IgD-negative memory B cell (primary cell): ENCODE measurements around the gene BCL2L12. TPM values are rescaled to one million over a fixed set of nuclear protein-coding genes. Genes with fewer than 3 reads are reported as not detected.
A peak's percentile ranks its signal among the peaks of the same experiment; 100 is the strongest.

ENCODE experiments used
- H3K27ac Mint-ChIP-seq, 3 donors: one replicate each; pipeline ENCODE4 v1.8.0; 2020 to 2022; ENCODE audit warnings: mild to moderate bottlenecking in 3 of 3, mixed read lengths in 3 of 3, moderate library complexity in 1 of 3
- H3K27me3 Mint-ChIP-seq: one replicate; pipeline ENCODE4 v1.8.0; 2021; ENCODE audit warnings: mixed read lengths
- H3K36me3 Mint-ChIP-seq: one replicate; pipeline ENCODE4 v1.8.0; 2020; ENCODE audit warnings: mild to moderate bottlenecking, mixed read lengths
- H3K4me1 Mint-ChIP-seq, 3 donors: one replicate each; pipeline ENCODE4 v1.8.0; 2020 to 2022; ENCODE audit warnings: mixed read lengths in 3 of 3, mild to moderate bottlenecking in 1 of 3
- H3K4me3 Mint-ChIP-seq, 4 donors: one replicate each; pipeline ENCODE4 v1.8.0; 2020 to 2022; ENCODE audit warnings: mild to moderate bottlenecking in 4 of 4, mixed read lengths in 4 of 4, moderate library complexity in 3 of 4
- H3K9me3 Mint-ChIP-seq, 3 donors: one replicate each; pipeline ENCODE4 v1.8.0; 2020 to 2021; ENCODE audit warnings: mixed read lengths in 3 of 3, mild to moderate bottlenecking in 1 of 3
- polyA plus RNA-seq: library from polyadenylated mRNA; unstranded; fragments of 300-500 nt; fragmentation: Illumina TruSeq; gene quantifications from one replicate; pipeline ENCODE4 v1.2.3, GENCODE V29; 2021

BCL2L12 gene
- polyA plus RNA-seq, 1 donor from 2014 or later: 16.8 TPM

DNA sequence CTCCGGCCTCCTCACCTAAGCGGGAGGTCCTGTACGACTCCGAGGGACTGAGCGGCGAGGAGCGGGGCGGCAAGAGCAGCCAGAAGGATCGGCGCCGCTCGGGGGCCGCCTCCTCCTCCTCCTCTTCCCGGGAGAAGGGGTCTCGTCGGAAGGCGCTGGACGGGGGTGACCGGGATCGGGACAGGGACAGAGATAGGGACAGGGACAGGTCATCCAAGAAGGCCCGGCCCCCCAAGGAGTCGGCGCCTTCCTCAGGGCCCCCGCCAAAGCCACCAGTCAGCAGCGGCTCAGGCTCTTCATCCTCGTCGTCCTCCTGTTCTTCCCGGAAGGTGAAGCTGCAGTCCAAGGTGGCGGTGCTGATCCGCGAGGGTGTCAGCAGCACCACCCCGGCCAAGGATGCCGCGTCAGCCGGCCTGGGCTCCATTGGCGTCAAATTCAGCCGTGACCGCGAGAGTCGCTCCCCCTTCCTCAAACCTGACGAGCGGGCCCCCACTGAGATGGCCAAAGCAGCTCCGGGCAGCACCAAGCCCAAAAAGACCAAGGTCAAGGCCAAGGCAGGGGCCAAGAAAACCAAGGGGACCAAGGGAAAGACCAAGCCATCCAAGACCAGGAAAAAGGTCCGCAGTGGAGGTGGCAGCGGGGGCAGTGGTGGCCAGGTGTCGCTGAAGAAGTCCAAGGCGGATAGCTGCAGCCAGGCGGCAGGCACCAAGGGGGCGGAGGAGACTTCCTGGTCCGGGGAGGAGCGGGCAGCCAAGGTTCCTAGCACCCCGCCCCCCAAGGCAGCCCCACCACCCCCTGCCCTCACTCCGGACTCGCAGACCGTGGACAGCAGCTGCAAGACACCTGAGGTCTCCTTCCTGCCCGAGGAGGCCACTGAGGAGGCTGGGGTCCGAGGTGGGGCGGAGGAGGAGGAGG is 12.9 kb upstream of the BCL2L12 start:
- no peaks in the 10 kb centered on the region for H3K36me3 Mint-ChIP-seq
- no peak overlapping the region for H3K4me3 Mint-ChIP-seq

DNA sequence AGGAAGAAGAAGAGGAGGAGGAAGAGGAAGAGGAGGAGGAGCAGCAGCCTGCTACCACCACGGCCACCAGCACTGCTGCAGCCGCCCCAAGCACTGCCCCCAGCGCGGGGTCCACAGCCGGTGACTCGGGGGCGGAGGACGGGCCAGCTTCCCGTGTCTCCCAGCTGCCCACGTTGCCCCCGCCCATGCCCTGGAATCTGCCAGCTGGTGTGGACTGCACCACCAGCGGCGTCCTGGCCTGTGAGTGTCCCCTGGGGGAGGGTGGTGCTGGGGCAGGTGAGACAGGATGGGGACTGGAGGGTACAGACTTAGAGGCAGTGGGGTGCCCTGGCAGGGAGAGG is 12.3 kb upstream of the BCL2L12 start:
- H3K4me3 Mint-ChIP-seq: no peak overlapping the region
- no peaks in the 10 kb centered on the region for H3K9me3 Mint-ChIP-seq
- no peaks in the 10 kb centered on the region for H3K4me1 Mint-ChIP-seq
- H3K27me3 Mint-ChIP-seq: no peaks in the 10 kb centered on the region
- no peak overlapping the region for H3K27ac Mint-ChIP-seq
- no peaks in the 10 kb centered on the region for H3K36me3 Mint-ChIP-seq

More for the DNA sequence above, 12.9 kb upstream of the BCL2L12 start:
- Mint-ChIP-seq H3K9me3 (no peaks in the 10 kb centered on the region), H3K4me1 (no peaks in the 10 kb centered on the region), H3K27ac (no peak overlapping the region), H3K27me3 (no peaks in the 10 kb centered on the region)

DNA sequence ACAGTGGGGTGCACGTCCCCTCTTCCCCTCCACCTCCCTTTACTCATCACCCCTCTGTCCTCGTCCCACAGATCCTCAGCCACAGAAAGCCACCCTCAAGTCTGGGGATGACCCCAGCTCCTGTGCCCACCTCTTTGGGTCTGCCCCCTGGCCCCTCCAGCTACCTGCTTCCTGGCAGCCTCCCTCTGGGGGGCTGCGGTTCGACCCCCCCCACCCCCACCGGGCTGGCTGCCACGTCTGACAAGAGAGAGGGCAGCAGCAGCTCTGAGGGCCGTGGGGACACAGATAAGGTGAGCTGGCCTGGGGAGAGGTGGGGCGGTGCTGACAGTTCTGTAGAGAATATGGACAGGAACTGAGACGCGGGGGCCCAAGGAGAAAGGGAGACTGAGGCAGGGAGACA is 11.2 kb upstream of the BCL2L12 start:
- peak overlapping the region in 1 of 3 donors; percentile 12 for H3K27ac Mint-ChIP-seq
- H3K9me3 Mint-ChIP-seq: no peaks in the 10 kb centered on the region
- no peaks in the 10 kb centered on the region for H3K27me3 Mint-ChIP-seq
- no peaks in the 10 kb centered on the region for H3K4me1 Mint-ChIP-seq
- peak overlapping the region in 1 of 4 donors; percentile 55 for H3K4me3 Mint-ChIP-seq
- H3K36me3 Mint-ChIP-seq: no peaks in the 10 kb centered on the region

DNA sequence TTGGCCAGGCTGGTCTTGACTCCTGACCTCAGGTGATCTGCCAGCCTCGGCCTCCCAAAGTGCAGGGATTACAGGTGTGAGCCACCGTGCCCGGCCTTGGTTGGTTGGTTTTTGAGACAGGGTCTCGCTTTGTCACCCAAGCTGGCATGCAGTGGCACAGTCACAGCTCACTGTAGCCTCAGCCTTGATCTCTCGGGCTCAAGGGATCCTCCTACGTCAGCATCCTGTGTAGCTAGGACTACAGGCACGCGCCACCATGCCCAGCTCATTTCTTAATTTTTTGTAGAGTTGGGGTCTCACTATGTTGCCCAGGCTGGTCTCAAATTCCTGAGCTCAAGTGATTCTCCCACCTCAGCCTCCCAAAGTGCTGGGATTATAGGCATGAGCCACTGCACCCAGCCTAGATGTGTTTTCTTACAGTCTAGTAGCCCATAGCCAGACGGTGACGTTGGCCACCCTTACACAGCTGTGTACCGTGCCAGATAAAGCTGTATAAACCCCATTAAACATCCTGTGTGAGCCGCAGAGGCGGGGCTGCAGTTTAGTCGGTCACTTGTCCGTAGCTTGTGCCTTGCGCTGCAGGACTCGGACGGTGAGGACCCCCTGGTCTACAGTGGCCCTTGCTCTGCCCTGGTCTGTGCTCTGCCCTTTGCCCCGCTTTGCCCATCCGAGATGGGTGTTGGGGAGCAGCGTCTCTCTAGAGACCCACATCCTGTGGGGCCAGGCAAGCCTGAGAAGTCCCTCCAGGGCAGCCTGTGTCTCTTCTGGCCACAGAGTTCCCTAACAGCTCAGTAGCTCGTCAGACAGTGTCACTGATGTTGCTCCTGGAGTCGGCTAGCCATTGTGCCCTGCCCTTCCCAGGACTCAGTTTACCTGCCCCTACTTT is 9.9 kb upstream of the BCL2L12 start:
- Mint-ChIP-seq H3K36me3 (no peaks in the 10 kb centered on the region), H3K9me3 (no peaks in the 10 kb centered on the region), H3K27me3 (no peaks in the 10 kb centered on the region), H3K4me1 (peaks cover 0 to 2% (median 0%) of the 10 kb centered on the region in 3 donors), H3K4me3 (peak overlapping the region in 1 of 4 donors; percentile 55), H3K27ac (peak overlapping the region in 2 of 3 donors; percentile 12 to 23)

DNA sequence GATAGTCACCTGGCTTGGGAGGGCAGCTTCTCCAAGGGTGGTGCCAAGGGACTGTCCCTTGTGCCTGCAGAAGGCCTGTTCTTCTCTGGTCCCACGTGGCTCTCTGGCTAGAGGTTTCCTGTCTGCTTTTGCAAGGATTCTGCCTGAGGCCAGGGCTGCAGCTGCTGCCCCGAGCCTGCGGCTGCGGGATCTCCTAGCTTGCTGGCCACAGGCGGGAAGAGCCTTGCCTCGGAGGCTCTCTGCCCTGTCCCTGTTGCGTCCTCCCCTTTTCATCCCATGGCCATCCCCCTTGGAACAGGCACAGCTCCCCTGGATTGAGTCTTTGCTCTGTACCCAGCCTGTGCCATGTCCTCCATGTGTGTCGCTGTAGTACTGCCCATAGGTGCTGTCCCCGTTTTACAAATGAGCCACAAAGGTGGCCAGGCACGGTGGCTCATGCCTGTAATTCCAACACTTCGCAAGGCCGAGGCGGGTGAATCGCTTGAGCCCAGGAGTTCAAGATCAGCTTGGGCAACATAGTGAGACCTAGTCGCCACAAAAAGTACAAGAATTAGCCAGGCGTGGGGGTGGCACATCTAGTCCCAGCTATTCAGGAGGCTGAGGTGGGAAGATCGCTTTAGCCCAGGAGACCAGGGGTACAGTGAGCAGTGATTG is 9.2 kb upstream of the BCL2L12 start:
- Mint-ChIP-seq H3K4me3 (peak overlapping the region in 1 of 4 donors; percentile 38), H3K36me3 (no peaks in the 10 kb centered on the region), H3K27me3 (no peaks in the 10 kb centered on the region), H3K9me3 (no peaks in the 10 kb centered on the region), H3K4me1 (peaks cover 0 to 2% (median 0%) of the 10 kb centered on the region in 3 donors), H3K27ac (peak overlapping the region in 2 of 3 donors; percentile 23 to 43)

DNA sequence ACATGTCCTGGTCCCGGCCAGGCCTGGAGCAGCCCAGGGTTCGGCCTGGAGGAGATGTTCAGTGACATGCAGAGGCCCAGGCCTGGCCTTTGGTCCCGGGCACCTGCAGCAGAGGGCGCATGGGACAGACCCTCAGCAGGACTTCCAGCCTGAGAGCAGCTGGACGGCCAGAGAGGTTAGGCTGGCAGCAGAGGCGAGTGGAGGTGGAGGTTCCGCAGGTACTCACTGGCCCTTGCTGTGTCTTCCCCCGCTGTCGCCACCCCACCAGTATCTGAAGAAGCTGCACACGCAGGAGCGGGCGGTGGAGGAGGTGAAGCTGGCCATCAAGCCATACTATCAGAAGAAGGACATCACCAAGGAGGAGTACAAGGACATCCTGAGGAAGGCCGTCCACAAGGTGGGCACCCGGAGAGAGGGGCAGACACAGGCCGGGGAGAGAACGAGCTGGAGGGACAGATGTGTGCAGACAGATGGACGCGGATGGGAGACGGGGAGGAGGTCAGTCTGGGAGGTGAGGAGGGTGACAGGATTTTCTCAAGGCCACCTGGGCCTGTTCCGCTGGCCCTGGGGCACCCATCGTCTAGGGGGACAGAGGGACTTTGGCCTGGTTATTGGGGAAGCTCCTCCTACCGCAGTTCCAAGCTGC is 8.1 kb upstream of the BCL2L12 start:
- Mint-ChIP-seq H3K4me3 (peak overlapping the region in 2 of 4 donors; percentile 30 to 52), H3K9me3 (no peaks in the 10 kb centered on the region), H3K36me3 (no peaks in the 10 kb centered on the region), H3K27me3 (no peaks in the 10 kb centered on the region), H3K4me1 (peaks cover 0 to 2% (median 0%) of the 10 kb centered on the region in 3 donors), H3K27ac (no peak overlapping the region)

DNA sequence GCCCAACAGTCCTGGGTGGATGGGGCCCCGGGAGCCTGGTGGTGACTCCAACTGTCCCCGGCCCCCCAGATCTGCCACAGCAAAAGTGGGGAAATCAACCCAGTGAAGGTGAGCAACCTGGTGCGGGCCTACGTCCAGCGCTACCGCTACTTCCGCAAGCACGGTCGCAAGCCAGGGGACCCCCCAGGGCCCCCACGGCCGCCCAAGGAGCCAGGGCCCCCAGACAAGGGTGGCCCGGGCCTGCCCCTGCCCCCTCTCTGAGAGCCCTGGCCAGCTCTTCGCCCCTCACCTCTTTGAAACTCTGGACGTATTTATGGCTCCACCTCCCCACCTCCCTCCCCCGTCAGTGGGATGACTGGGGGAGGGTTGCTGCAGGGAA is 7.6 kb upstream of the BCL2L12 start:
- Mint-ChIP-seq H3K4me1 (peaks cover 0 to 5% (median 2%) of the 10 kb centered on the region in 3 donors), H3K27me3 (no peaks in the 10 kb centered on the region), H3K36me3 (no peaks in the 10 kb centered on the region), H3K27ac (no peak overlapping the region), H3K4me3 (no peak overlapping the region), H3K9me3 (no peaks in the 10 kb centered on the region)

DNA sequence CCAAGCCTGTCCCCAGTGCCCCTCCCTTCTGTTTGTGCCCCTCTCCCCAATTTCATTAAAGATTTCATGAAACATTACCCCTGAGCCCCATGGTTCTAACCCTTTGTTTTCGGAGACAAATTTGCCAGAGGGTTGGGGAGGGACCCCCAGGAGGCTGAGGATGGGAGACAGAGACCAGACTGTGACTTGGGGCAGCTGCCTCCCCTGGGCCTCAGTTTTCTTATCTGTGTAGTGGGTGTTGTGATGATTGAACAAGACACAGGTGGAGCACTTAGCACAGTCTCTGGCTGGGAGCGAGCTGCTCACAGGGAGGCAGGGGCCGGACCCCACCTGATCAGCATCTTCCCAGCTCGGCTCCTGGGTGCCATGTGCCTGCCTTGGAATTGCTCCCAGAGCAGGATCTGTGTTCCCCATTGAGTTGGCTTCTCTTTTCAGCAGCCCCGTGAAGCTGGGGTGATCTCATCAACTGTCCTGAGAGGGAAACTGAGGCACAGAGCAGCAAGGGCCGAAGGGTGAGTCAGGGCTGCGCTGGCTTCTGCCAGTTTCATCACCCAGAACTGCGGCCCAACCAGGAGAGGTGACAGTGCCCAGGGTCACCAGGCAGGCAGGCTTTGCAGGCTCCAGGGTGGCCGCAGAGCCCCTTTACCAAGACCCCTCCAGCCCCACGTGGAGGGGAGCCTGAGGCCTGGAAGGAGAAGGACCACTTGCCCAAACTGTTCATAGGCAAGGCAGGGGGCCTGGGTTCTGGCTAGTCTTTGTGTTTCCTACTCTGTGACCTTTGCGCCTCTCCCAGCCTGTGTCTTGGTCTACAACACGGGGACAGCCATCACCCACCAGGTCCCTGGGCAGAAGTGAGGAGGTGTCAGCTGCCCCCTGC is 6.9 kb upstream of the BCL2L12 start:
- H3K27ac Mint-ChIP-seq: peak overlapping the region in 1 of 3 donors; percentile 67
- no peaks in the 10 kb centered on the region for H3K27me3 Mint-ChIP-seq

DNA sequence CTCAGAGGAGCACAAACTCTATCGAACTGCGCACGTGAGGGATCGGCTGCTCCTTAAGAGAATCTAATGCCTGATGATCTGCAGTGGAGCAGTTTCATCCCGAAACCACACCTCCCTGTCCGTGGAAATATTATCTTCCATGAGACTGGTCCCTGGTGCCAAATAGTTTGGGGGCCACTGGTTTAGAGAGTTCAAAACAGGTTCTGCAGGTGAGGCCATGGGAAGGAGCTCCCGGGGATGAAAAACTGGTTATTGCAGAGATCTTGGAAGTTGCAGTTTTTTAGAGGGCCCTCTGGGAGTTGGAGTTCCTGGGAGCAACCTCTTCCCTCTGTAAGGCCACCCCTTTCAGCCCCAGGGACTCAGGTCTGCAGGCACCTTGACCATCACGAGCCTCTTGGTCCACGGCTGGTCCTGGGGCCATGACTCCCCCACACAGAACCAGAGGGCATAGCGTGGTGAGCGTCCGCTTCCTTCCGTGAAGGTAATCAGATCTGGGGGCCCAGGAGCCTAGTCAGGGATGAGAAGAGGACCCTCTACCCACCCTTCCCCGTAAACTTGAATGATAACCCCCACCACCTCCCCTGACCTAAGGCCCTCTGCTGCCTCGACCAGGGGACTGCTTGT is 5.3 kb upstream of the BCL2L12 start:
- peak overlapping the region in 1 of 4 donors; percentile 53 for H3K4me3 Mint-ChIP-seq
- H3K27ac Mint-ChIP-seq: peak overlapping the region in 1 of 3 donors; percentile 42
- H3K9me3 Mint-ChIP-seq: no peaks in the 10 kb centered on the region
- peaks cover 2% of the 10 kb centered on the region for H3K36me3 Mint-ChIP-seq
- peaks cover 5 to 10% (median 8%) of the 10 kb centered on the region in 3 donors for H3K4me1 Mint-ChIP-seq
- no peaks in the 10 kb centered on the region for H3K27me3 Mint-ChIP-seq

More for the DNA sequence above, 6.9 kb upstream of the BCL2L12 start:
- Mint-ChIP-seq H3K4me3 (no peak overlapping the region), H3K4me1 (peaks cover under 1 to 5% (median 2%) of the 10 kb centered on the region in 3 donors), H3K9me3 (no peaks in the 10 kb centered on the region), H3K36me3 (no peaks in the 10 kb centered on the region)

DNA sequence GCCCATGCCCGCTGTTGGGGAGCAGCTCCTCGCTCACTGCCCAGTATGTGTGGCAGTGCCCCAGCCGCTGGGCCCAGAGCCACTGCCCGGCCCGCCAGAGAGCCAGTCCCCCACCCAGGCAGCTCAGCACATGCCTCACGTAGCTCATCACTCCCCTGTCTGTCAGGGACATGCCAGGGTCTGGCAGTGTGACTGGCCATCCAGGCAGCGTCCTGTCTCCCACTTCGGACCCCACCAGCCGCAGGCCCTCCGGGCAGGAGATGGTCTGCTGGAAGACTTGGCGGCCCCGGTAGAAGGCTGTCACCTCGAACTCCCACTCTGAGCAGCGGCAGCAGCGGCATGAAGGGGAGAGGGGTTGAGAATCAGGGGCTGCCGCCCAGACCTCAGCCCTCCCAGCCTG is 3.7 kb upstream of the BCL2L12 start:
- H3K27ac Mint-ChIP-seq: peak overlapping the region in 1 of 3 donors; percentile 63
- H3K27me3 Mint-ChIP-seq: peaks cover 2% of the 10 kb centered on the region
- peak overlapping the region in 2 of 4 donors; percentile 8 to 55 for H3K4me3 Mint-ChIP-seq
- no peaks in the 10 kb centered on the region for H3K9me3 Mint-ChIP-seq
- H3K4me1 Mint-ChIP-seq: peaks cover 14 to 18% (median 15%) of the 10 kb centered on the region in 3 donors
- peaks cover 2% of the 10 kb centered on the region for H3K36me3 Mint-ChIP-seq

DNA sequence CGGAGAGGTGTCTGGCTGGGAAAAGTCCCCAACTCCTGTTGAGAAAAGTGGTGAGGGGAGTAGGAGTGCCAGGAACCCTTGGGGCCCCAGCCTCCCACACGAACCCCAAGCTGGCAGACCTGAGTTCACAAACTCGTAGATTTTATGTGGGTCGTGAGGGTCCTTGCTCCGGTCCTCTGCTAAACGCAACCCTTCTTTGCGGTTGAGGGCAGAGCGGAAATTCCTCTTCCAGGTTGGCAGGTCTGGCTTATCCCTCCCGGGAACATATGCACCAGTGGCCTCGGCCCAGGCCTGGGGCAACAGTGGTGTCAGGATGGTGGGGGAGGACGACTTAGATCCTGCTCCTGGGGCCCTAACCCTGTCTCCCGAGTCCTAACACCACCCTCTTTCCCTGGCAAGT is 2.5 kb upstream of the BCL2L12 start:
- Mint-ChIP-seq H3K27ac (peak overlapping the region in 2 of 3 donors; percentile 98 to 99), H3K9me3 (no peaks in the 10 kb centered on the region), H3K36me3 (peaks cover 2% of the 10 kb centered on the region), H3K4me1 (peaks cover 17 to 21% (median 18%) of the 10 kb centered on the region in 3 donors), H3K27me3 (peaks cover 2% of the 10 kb centered on the region), H3K4me3 (peak overlapping the region in 2 of 4 donors; percentile 80 to 96)

DNA sequence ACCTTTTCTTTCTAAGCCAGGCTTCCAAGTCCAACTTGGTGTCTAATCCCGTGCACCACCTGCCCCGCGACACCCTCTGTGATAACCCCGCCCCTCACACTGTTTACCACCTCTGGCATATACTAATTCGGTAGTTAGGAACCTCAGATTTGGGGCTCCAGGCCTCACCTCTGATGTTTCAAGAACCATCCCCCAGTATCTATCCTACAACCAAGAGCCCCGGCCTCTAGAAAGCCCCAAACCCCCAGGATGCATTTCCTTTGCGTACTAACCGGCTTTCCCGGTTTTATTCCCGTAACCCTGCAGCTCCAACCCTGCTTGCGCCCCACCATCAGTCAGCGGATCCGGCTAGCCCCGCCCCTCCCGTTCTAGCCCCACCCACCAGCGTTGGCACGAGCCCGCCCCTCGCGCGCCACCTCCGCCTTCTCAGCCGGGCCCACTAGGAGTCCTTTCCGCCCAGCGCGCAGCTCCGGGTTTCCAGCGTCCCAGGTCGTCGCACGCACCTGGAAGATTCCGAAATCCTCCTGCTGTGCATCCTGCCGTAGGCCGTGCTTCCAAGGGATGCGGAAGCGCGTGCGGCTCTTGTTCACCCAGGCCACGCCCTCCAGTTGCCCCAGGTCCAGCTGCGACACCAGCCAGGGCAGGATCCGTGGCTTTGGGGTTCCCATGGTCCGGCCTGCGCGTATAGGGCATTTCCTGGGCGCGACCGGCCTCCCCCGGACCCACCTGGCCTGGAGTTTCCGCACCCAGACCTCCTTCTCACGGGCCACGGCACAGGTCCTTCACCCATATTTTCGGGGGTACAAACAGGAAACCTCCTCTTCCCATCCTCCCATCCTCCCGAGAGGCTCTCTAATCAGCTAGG is 1.3 kb upstream of the BCL2L12 start:
- Mint-ChIP-seq H3K4me3 (peak overlapping the region; percentile 96 to 100 (median 98)), H3K27ac (peak overlapping the region; percentile 91 to 99 (median 98)), H3K36me3 (peaks cover 4% of the 10 kb centered on the region), H3K4me1 (peaks cover 17 to 21% (median 18%) of the 10 kb centered on the region in 3 donors), H3K9me3 (no peaks in the 10 kb centered on the region), H3K27me3 (peaks cover 2% of the 10 kb centered on the region)
